HG03442 (cell line): Measurements from ENCODE around the gene SLC30A2.

Experiments
- ATAC-seq: cut with Tn5 transposase; IDR thresholded peaks from one replicate; pipeline ENCODE4 v1.9.1; 2021; ENCODE audit warnings: mild to moderate bottlenecking, moderate library complexity; ENCODE audit not compliant: unreplicated experiment

SLC30A2 gene

GRCh38 chr1:26070296-26070962 is 24.5 kb upstream of the SLC30A2 start:
- no peak for ATAC-seq

- ATAC-seq = no peak
These were observed 24.0 kb upstream of the SLC30A2 start for GRCh38 chr1:26069941-26070295.

GRCh38 chr1:26067432-26067911 is 21.6 kb upstream of the SLC30A2 start, which contains the start of gene TRIM63:
TSS of gene TRIM63 (minus strand) at chr1:26067630. CDS start at chr1:26067494, 136 bp downstream.
- no peak for ATAC-seq

GRCh38 chr1:26066857-26067256 is 20.9 kb upstream of the SLC30A2 start:
- no peak for ATAC-seq

GRCh38 chr1:26066160-26066559 is 20.2 kb upstream of the SLC30A2 start:
- ATAC-seq = no peak

GRCh38 chr1:26064553-26064952 is 18.6 kb upstream of the SLC30A2 start:
- ATAC-seq = no peak

- ATAC-seq = no peak
These were observed 15.1 kb upstream of the SLC30A2 start for GRCh38 chr1:26060832-26061574.

GRCh38 chr1:26059906-26060305 is 14.0 kb upstream of the SLC30A2 start:
- ATAC-seq = no peak

GRCh38 chr1:26058052-26058595 is 12.2 kb upstream of the SLC30A2 start:
- ATAC-seq = no peak

GRCh38 chr1:26057189-26057588 is 11.3 kb upstream of the SLC30A2 start:
- ATAC-seq = no peak

DNA sequence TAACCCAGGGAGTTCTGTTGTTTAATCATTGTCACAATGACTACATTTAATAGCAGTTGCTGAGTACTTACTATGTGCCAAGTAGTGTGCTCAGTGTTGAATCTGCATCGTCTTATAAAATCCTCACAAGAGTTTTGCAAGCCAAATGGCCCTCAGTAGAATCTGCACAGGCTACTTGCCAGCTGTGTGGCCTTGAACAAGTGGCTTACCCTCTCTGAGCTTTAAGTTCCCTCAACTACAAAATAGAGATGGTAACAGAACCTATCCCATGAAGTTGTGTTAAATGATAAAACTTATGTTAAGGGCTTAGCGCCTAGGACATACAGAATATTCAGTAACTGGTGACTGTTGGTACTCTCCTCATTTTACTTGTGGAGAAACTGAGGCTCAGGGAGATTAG is 9.1 kb upstream of the SLC30A2 start:
- ATAC-seq = no peak

DNA sequence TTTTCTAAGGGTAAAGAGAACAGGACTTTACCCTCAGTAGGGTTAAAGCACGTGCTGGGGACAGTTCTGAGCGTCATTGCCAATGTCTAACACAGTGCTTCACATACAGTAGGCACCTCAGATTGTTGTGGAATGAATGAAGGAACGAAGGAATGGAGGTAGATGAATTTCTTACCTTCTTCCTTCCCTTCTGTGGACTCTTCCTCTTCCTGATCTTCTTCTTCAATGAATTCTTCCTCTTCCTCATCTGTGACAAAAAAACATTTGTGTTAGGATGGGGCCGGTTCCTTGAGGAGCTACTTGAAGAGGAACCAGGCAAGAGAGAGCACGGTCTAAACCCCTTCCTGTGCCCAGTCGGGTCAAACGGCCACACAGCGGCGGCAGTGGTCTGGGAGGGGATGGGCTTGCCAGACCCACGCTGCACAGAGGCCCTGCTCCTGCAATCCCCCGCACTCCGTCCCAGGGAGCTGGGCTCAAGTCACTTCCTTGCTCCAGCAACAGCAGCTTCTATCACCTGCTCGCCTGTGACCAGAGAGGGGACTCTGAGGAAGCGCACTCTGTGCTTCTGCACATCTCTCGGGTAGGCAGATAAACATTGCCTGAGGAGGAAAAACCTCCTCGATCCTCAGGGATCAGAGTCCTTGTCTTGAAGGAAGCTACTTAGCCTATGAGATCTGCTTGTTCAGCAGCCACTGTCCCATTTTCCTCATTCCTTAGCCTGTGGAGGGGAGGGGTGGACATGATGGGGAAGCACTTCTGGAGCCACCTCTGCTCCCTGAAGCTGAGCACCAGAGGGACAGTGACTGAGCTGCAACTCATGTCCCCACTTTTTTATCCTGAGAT is 8.0 kb upstream of the SLC30A2 start:
- ATAC-seq = no peak

DNA sequence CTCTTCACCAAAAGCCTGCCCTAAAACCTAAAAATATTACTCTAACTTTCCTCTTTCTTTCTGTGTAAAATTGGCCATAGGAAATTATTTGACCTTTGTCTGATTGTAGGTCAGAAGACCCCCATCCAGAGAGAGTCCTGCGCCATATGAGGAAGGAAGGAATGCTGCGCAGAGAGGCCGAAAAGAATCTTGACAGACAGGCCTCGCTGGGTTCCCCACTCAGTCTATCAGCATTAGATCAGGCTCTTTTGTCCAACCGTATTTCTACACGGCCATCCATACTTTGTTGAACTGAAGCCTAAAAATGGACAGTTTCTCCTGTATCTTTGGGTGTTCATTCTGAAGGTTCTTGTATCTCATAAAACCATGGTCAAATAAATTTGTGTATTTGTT is 4.3 kb upstream of the SLC30A2 start:
- no peak for ATAC-seq

- no peak for ATAC-seq
These were observed 3.8 kb upstream of the SLC30A2 start for GRCh38 chr1:26049531-26050247.

- no peak for ATAC-seq
These were observed 1.5 kb upstream of the SLC30A2 start for GRCh38 chr1:26047278-26047874.

DNA sequence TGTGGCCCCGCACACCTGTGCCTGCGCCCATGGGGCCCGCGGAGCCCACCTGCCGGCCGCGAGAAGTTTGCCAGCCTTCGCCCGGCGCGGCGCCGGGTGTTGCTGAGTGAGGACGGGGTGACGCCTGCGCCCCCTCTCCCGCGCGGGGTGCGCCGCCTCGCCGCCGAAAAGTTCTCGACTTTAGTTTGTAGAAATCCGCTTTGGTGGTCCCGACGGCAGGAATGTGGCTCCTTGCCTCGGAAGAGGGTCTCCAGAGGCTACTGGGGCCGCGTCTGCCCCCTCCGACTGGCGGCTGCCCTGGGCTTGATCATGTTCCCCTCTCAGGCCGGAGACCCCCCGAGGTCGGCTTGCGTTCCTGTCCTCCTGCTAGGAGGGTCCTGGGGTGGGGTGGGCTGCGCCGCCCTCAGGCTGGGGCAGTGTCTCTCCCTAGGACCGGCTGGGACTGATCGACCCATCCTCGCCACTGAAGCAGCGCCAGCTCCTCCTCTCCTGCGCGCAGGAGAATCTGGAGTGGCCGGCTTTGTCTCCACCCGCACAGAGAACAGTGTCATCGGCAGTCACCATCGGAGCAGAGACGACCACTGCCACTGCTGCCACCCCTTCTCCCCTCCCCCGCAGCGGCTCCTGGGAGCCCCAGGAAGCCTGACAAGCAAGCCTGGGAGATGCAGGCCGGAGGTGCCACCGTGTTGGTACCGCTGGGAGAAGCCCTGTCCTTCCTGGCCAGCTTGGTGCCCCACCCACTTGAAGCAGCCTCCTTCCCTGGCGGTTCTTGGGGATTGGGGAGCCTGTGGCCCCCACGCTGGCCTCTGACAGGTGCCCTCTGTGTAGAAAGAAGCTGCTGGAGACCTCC is 553 bp upstream of the SLC30A2 start:
- ATAC-seq = no peak

DNA sequence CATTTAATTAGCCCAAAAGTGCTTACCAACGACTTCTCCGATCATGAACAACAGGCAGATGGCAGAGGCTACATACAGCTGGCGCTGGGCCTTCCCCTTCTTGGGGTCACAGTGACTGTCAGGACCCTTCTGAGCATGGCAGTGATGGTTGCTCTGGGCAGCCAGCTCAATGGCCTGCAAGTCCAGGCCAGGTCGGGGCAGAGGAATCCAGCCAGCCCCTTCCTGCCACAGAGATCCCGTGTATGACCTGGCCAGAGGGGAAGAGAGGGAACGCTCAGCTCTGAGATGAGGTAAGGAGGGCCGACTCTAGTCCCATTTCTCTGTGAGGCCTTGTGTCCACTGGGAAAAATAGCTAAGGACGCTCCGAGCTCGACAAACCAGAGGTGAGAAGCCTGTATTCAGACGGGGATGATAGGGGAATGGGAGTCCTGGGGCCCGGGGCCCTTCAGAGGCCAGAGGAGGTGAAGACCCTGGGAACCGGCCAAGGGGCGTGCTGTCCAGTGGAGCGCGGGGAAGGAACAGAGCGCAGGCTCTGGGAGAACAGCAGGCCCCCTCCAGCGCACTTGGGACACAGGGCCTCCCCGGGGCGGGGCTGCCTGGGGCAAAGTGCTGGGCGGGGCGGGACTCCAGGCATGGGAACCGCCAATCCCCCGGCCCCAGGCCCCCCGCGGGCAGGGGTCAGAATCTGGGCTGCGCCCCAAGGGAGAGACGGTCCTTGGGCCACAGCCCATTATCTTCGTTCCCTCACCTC is 772 bp downstream of the SLC30A2 start:
- ATAC-seq = no peak

GRCh38 chr1:26044414-26044813 is 1.5 kb downstream of the SLC30A2 start:
- no peak for ATAC-seq

DNA sequence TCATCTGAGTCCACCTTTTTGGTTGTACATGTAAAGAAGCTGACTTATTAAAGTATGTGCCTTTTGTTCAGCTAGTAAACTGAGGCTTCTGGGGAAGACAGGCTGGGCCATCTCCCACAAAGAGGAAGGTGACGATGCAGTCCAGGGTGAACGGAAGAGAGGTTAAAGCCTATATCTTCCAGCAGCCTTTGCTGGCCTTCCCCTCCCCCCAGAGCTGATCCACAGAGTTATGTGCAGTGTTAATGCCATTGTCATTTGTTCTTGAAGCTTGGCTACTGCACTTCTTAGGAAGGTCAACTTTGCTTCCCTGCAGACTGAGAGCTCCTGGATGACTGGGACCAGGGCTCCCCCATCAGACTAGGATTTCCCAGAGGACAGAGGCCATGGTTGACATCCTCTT is 2.2 kb downstream of the SLC30A2 start:
- ATAC-seq = no peak
